Heart left ventricle (tissue), 13 donors: Measurements from ENCODE around the gene OR2A1.
"Not testable (repeated sequence)": the region's sequence is repeated elsewhere in the genome, so short reads cannot be mapped to it uniquely, and the experiment has no call there.

Experiments
- CTCF ChIP-seq, 12 donors: fragments of 200-600 bp; sonication (generic) in 4 of 12; IDR thresholded peaks; one replicate each; pipeline versions ENCODE4 v1.5.0 to v1.8.0; 2018 to 2022; ENCODE audit warnings: antibody characterized with exemption in 12 of 12, mild to moderate bottlenecking in 5 of 12
- POLR2A ChIP-seq, 2 donors: fragments of 450-650 bp; IDR thresholded peaks; one replicate each; pipeline ENCODE4 v1.6.1; 2017; ENCODE audit warnings: antibody characterized with exemption in 2 of 2, mild to moderate bottlenecking in 2 of 2, moderate library complexity in 2 of 2
- donor health status: ischemic (EF 13 %, LVEDD 7.1; RV severe dilation, severe dysfunction).
- donor health status: DM: no; HTN: yes; CAD: no.
- donor health status: DM: no; HTN: no; CAD: no.
- donor health status: ischemic (EF 25% LVEDD 6.9; RV normal size, moderate dysfunction).
- donor health status: ischemic (EF 25% LVEDD 5.7; RV mildly dilated, moderate dysfunction).
- donor health status: ischemic (EF 35%, LVEDD 5.7; RV mildly dilated, moderate dysfunction).
- donor health status: nonischemic (EF 11% LVEDD 7.7; RV severe dilation, severe dysfunction).
- donor health status: DM: yes; HTN: yes; CAD: no.
- donor health status: PGD.
- donor health status: ischemic (EF 29% LVEDD 5.4; RV normal size, mild dysfunction).
- donor health status: nonischemic (EF 23%, LVEDD 6.1; RV moderate dilation, normal function).

DNA sequence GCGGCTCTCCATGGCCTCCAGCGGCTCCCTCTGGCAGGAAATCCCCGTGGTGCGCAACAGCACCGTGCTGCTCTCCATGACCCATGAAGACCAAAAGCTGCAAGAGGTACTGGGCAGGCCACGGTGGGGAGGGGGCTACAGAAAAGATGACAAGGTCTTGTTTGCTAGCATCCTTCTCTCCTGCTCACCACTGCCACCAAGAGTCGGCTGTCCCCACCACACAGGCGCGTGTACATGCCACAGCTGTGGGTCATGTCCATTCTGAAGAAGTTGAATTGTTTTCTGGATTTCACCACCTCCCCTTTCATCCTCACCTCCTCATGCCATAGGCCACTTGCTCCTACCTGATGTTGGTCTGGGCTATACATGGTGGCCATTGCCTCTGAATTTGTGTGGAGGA, 55.0 kb downstream of the OR2A1 start:
- TF ChIP-seq CTCF, POLR2A (IDR thresholded peaks at IDR 0.05): not testable (repeated sequence)
